H9 (cell line): Measurements from ENCODE around the gene GFER. TPM values are rescaled to one million over a fixed set of nuclear protein-coding genes. Genes with fewer than 3 reads are reported as not detected.

ENCODE experiments used
- DNase-seq: peaks from one replicate; pipeline ENCODE4 v3.0.0-alpha.2; 2017
- H2AFZ ChIP-seq: one replicate; pipeline ENCODE4 v1.6.1; 2013; ENCODE audit warnings: mild to moderate bottlenecking, low read length, control low read depth, moderate library complexity
- H2AK5ac ChIP-seq: 2 replicates; pipeline ENCODE4 v1.6.1; 2013; ENCODE audit warnings: low read length, control low read depth, mixed read lengths; ENCODE audit not compliant: insufficient read length
- H2BK120ac ChIP-seq: one replicate; pipeline ENCODE4 v1.6.1; 2013; ENCODE audit warnings: low read depth, mild to moderate bottlenecking, low read length, control low read depth, inconsistent platforms; ENCODE audit not compliant: poor library complexity, severe bottlenecking
- H2BK12ac ChIP-seq: 2 replicates; pipeline ENCODE4 v1.6.1; 2013; ENCODE audit warnings: low read length, control low read depth, mixed read lengths, low read depth; ENCODE audit not compliant: insufficient read length
- H2BK15ac ChIP-seq: 2 replicates; pipeline ENCODE4 v1.6.1; 2013; ENCODE audit warnings: low read depth, low read length, control low read depth
- H2BK20ac ChIP-seq: one replicate; pipeline ENCODE4 v1.6.1; 2013; ENCODE audit warnings: low read depth, mild to moderate bottlenecking, low read length, control low read depth, inconsistent platforms; ENCODE audit not compliant: poor library complexity, severe bottlenecking
- H2BK5ac ChIP-seq: 2 replicates; pipeline ENCODE4 v1.6.1; 2013; ENCODE audit warnings: low read length, control low read depth, mixed read lengths; ENCODE audit not compliant: insufficient read length
- H3K14ac ChIP-seq: 2 replicates; pipeline ENCODE4 v1.6.1; 2013; ENCODE audit warnings: low read length, control low read depth; ENCODE audit not compliant: insufficient read depth
- H3K18ac ChIP-seq: 2 replicates; pipeline ENCODE4 v1.6.1; 2013; ENCODE audit warnings: low read depth, mild to moderate bottlenecking, mixed read lengths, low read length, control low read depth; ENCODE audit not compliant: insufficient read length
- H3K23ac ChIP-seq: 2 replicates; pipeline ENCODE4 v1.6.1; 2013; ENCODE audit warnings: low read length, control low read depth, mixed read lengths, low read depth; ENCODE audit not compliant: insufficient read length
- H3K23me2 ChIP-seq: 2 replicates; pipeline ENCODE4 v1.6.1; 2013; ENCODE audit warnings: low read depth, mild to moderate bottlenecking, mixed read lengths, low read length, control low read depth; ENCODE audit not compliant: insufficient read length, poor library complexity, severe bottlenecking
- H3K27ac ChIP-seq: 2 replicates; pipeline ENCODE4 v1.5.1; 2013; ENCODE audit warnings: low read length, control low read depth, mixed read lengths, low read depth; ENCODE audit not compliant: insufficient read length
- H3K27me3 ChIP-seq: 2 replicates; pipeline ENCODE4 v1.6.1; 2013; ENCODE audit warnings: low read length, control low read depth, inconsistent platforms; ENCODE audit not compliant: insufficient read depth
- H3K4ac ChIP-seq: 2 replicates; pipeline ENCODE4 v1.6.1; 2013; ENCODE audit warnings: low read depth, mild to moderate bottlenecking, control low read depth, inconsistent platforms, low read length, moderate library complexity
- H3K4me1 ChIP-seq: 2 replicates; pipeline ENCODE4 v1.6.1; 2013; ENCODE audit warnings: low read length, control low read depth, inconsistent platforms; ENCODE audit not compliant: insufficient read depth
- H3K4me2 ChIP-seq: 2 replicates; pipeline ENCODE4 v1.6.1; 2013; ENCODE audit warnings: low read length, control low read depth, mixed read lengths; ENCODE audit not compliant: insufficient read length, insufficient read depth
- H3K56ac ChIP-seq: 2 replicates; pipeline ENCODE4 v1.6.1; 2013; ENCODE audit warnings: low read depth, mild to moderate bottlenecking, mixed read lengths, low read length, control low read depth; ENCODE audit not compliant: insufficient read length
- H3K79me1 ChIP-seq: 2 replicates; pipeline ENCODE4 v1.6.1; 2013; ENCODE audit warnings: low read depth, mild to moderate bottlenecking, moderate library complexity, low read length, control low read depth, inconsistent platforms; ENCODE audit not compliant: insufficient read depth, poor library complexity, severe bottlenecking
- H3K79me2 ChIP-seq: 2 replicates; pipeline ENCODE4 v1.6.1; 2013; ENCODE audit warnings: low read length, control low read depth, inconsistent platforms; ENCODE audit not compliant: insufficient read depth
- H3K9ac ChIP-seq: 2 replicates; pipeline ENCODE4 v1.6.1; 2013; ENCODE audit warnings: low read length, control low read depth, mixed read lengths; ENCODE audit not compliant: insufficient read length; ENCODE audit errors: extremely low read depth
- H3K9me3 ChIP-seq: one replicate; pipeline ENCODE4 v1.6.1; 2013; ENCODE audit warnings: low read depth, low read length, inconsistent platforms; ENCODE audit not compliant: control insufficient read depth
- H3T11ph ChIP-seq: one replicate; pipeline ENCODE4 v1.6.1; 2013; ENCODE audit warnings: mild to moderate bottlenecking, low read length, control low read depth, inconsistent platforms
- H4K20me1 ChIP-seq: one replicate; pipeline ENCODE4 v1.6.1; 2013; ENCODE audit not compliant: control insufficient read depth, insufficient read length, insufficient read depth
- H4K5ac ChIP-seq: 2 replicates; pipeline ENCODE4 v1.6.1; 2013; ENCODE audit warnings: low read depth, mild to moderate bottlenecking, mixed read lengths, low read length, control low read depth; ENCODE audit not compliant: insufficient read length
- H4K8ac ChIP-seq: replicated peaks from 2 replicates; pipeline ENCODE4 v1.6.1; 2013; ENCODE audit warnings: low read length, control low read depth, mixed read lengths, low read depth; ENCODE audit not compliant: insufficient read length
- H4K91ac ChIP-seq: 2 replicates; pipeline ENCODE4 v1.6.1; 2013; ENCODE audit warnings: low read depth, mild to moderate bottlenecking, moderate library complexity, mixed read lengths, low read length, control low read depth; ENCODE audit not compliant: insufficient read length
- H3K27ac Mint-ChIP-seq, 3 experiments: 2 replicates in 2 of 3; 3 replicates in 1 of 3; pipeline ENCODE4 v1.8.0; 2020 to 2021; ENCODE audit warnings: mixed read lengths in 3 of 3, mild to moderate bottlenecking in 1 of 3, moderate library complexity in 1 of 3
- H3K27me3 Mint-ChIP-seq: 2 replicates; pipeline ENCODE4 v1.8.0; 2021; ENCODE audit warnings: low read depth, mild to moderate bottlenecking, moderate library complexity, mixed read lengths
- H3K36me3 Mint-ChIP-seq, 3 experiments: 2 replicates in 2 of 3; 3 replicates in 1 of 3; pipeline ENCODE4 v1.8.0; 2020 to 2021; ENCODE audit warnings: low read depth in 3 of 3, mixed read lengths in 3 of 3; ENCODE audit not compliant: insufficient read depth in 1 of 3
- H3K4me1 Mint-ChIP-seq, 2 experiments: 2 replicates each; pipeline ENCODE4 v1.8.0; 2020; ENCODE audit warnings: mixed read lengths in 2 of 2
- H3K4me3 Mint-ChIP-seq, 2 experiments: 2 replicates in 1 of 2; 3 replicates in 1 of 2; pipeline ENCODE4 v1.8.0; 2020 to 2021; ENCODE audit warnings: mild to moderate bottlenecking in 2 of 2, mixed read lengths in 2 of 2, moderate library complexity in 1 of 2
- H3K9me3 Mint-ChIP-seq, 2 experiments: 2 replicates in 1 of 2; 3 replicates in 1 of 2; pipeline ENCODE4 v1.8.0; 2020; ENCODE audit warnings: mild to moderate bottlenecking in 2 of 2, mixed read lengths in 2 of 2, moderate library complexity in 1 of 2
- WGBS: extraction: QIAGEN DNeasy Blood & Tissue Kit; methylation state at CpG from one replicate; pipeline ENCODE4 v1.1.7; 2013; ENCODE audit warnings: missing lambda C conversion rate, low lambda C conversion rate, mixed read lengths; ENCODE audit not compliant: insufficient read length; ENCODE audit errors: extremely low coverage; 5-methylcytosine and 5-hydroxymethylcytosine counted together
- total RNA-seq: library from RNA; stranded (reverse); gene quantifications from 2 replicates; pipeline ENCODE4 v1.2.1, GENCODE V29; 2021
- TF ChIP-seq, protein P1 (sequence below): fragments of 200-600 bp; sonication (generic); conservative IDR thresholded peaks from 3 replicates; pipeline ENCODE4 v1.8.0; 2021; ENCODE audit warnings: antibody characterized with exemption, mild to moderate bottlenecking

Gene GFER
- total RNA-seq, 1 experiment from 2014 or later: 49.1 TPM

DNA sequence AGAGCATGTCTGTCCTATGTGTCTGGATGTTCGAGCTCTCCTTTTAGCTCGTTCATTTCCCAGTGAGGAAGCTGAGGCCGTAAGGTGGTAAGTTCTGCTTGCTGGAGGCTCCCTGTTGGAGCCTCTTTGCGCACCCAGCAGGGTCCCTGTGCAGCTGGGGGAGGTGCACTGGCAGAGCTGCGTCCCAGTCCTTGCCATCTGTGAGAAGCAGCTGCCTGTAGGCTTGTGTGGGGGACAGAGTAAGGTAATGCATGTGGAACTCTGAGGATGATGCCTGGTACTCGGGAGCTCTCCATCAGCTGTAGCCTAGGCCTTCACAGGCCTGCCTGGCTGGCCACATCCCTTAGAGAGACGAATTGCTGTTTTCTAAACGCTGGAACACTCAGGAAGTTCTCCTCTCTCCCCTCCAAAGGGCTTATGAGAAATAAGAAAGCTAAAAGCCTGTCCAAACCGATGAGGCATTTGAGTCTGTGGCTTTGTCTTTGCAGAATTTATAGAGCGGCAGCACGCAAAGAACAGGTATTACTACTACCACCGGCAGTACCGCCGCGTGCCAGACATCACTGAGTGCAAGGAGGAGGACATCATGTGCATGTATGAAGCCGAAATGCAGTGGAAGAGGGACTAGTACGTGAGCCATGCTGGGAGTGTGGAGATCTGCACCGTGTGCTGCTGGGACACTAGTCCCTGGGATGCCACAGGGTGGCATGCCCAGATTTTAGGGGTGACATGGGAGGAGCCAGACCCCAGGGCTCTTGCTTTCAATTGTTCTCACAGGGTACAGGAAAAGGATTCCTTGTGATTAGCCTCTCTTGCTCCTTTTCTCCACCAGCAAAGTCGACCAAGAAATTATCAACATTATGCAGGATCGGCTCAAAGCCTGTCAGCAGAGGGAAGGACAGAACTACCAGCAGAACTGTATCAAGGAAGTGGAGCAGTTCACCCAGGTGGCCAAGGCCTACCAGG lies 23.0 kb upstream of the GFER start:
- peaks cover 18% of the 10 kb centered on the region for H3K79me2 ChIP-seq
- no CpG with 5 or more reads among the region's 20 CpGs for WGBS
- no peak overlapping the region for H2BK120ac ChIP-seq
- no peak overlapping the region for H3K18ac ChIP-seq
- no peak overlapping the region for H3T11ph ChIP-seq
- H3K23ac ChIP-seq: no peak overlapping the region
- no peaks in the 10 kb centered on the region for H4K20me1 ChIP-seq
- peak; percentile 66 for DNase-seq
- H3K4me1 ChIP-seq: no peaks in the 10 kb centered on the region
- no peak overlapping the region for H4K5ac ChIP-seq
- no peak overlapping the region for H2BK15ac ChIP-seq
- H3K4me1 Mint-ChIP-seq: peaks cover 29 to 47% of the 10 kb centered on the region in 2 experiments
- H3K27ac Mint-ChIP-seq: peak overlapping the region; percentile 94 to 97 (median 96)
- peak overlapping the region; percentile 91 to 96 for H3K4me3 Mint-ChIP-seq
- TF ChIP-seq, protein P1, sequence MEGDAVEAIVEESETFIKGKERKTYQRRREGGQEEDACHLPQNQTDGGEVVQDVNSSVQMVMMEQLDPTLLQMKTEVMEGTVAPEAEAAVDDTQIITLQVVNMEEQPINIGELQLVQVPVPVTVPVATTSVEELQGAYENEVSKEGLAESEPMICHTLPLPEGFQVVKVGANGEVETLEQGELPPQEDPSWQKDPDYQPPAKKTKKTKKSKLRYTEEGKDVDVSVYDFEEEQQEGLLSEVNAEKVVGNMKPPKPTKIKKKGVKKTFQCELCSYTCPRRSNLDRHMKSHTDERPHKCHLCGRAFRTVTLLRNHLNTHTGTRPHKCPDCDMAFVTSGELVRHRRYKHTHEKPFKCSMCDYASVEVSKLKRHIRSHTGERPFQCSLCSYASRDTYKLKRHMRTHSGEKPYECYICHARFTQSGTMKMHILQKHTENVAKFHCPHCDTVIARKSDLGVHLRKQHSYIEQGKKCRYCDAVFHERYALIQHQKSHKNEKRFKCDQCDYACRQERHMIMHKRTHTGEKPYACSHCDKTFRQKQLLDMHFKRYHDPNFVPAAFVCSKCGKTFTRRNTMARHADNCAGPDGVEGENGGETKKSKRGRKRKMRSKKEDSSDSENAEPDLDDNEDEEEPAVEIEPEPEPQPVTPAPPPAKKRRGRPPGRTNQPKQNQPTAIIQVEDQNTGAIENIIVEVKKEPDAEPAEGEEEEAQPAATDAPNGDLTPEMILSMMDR: no peak
- peak overlapping the region; percentile 79 for H3K4me2 ChIP-seq
- no peak overlapping the region for H3K56ac ChIP-seq
- H3K27ac ChIP-seq: peak overlapping the region; percentile 32
- no peak overlapping the region for H2BK5ac ChIP-seq
- peaks cover 23% of the 10 kb centered on the region for H3K23me2 ChIP-seq
- no peak overlapping the region for H2AK5ac ChIP-seq
- H3K9me3 Mint-ChIP-seq: peaks cover 0 to 3% of the 10 kb centered on the region in 2 experiments; a peak in 1 of 5 replicates
- H3K36me3 Mint-ChIP-seq: peaks cover 27 to 39% (median 33%) of the 10 kb centered on the region in 3 experiments
- H4K91ac ChIP-seq: no peak overlapping the region
- H3K4ac ChIP-seq: no peak overlapping the region
- no peak overlapping the region; the same call in 1 of the 2 replicates for H3K14ac ChIP-seq
- H2BK12ac ChIP-seq: no peak overlapping the region
- no peaks in the 10 kb centered on the region for H3K79me1 ChIP-seq
- H3K27me3 Mint-ChIP-seq: peaks cover 20% of the 10 kb centered on the region
- no peak overlapping the region for H2AFZ ChIP-seq
- H2BK20ac ChIP-seq: no peak overlapping the region
- no peaks in the 10 kb centered on the region for H3K9me3 ChIP-seq
- H4K8ac ChIP-seq: peak overlapping the region; percentile 29
- H3K27me3 ChIP-seq: no peaks in the 10 kb centered on the region
- H3K9ac ChIP-seq: peak overlapping the region; percentile 44
